Upper lobe of right lung (tissue), 1 donor: ENCODE measurements around the gene C16orf90. TPM values are rescaled to one million over a fixed set of nuclear protein-coding genes. Genes with fewer than 3 reads are reported as not detected.

Experiments used
- ATAC-seq: fragments of 200-7000 bp; cut with Tn5 transposase; one replicate; pipeline ENCODE4 v1.9.1; 2020; ENCODE audit warnings: mild to moderate bottlenecking, moderate library complexity
- DNase-seq: peaks from one replicate; pipeline ENCODE4 v3.0.0-alpha.2; 2020
- H3K27ac ChIP-seq: fragments of 200-600 bp; one replicate; pipeline ENCODE4 v1.8.0; 2022
- H3K27me3 ChIP-seq: fragments of 200-600 bp; one replicate; pipeline ENCODE4 v1.8.0; 2022; ENCODE audit warnings: mild to moderate bottlenecking
- H3K36me3 ChIP-seq: fragments of 200-600 bp; one replicate; pipeline ENCODE4 v1.8.0; 2022
- H3K4me1 ChIP-seq: fragments of 200-600 bp; one replicate; pipeline ENCODE4 v1.8.0; 2022
- H3K4me3 ChIP-seq: fragments of 200-600 bp; one replicate; pipeline ENCODE4 v1.8.0; 2022; ENCODE audit warnings: mild to moderate bottlenecking
- H3K9me3 ChIP-seq: fragments of 200-600 bp; one replicate; pipeline ENCODE4 v1.8.0; 2022
- CTCF ChIP-seq: fragments of 200-600 bp; IDR thresholded peaks from one replicate; pipeline ENCODE4 v1.8.0; 2022; ENCODE audit warnings: antibody characterized with exemption
- intact Hi-C: fragments of 100-400 bp; cut with DNase I; formaldehyde crosslinking; loops from one replicate; pipeline ENCODE4 v1.11.0; 2022
- total RNA-seq: library from RNA; stranded (reverse); fragmentation: NEBNext Ultra II Directional; extraction: Animal tissue kit (Norgen Biotek cat#: 25700); gene quantifications from one replicate; pipeline ENCODE4 v1.2.1, GENCODE V29; 2021
- donor health status: DM: no; HTN: yes; CAD: no; lungs with severe emphysema.

The C16orf90 gene
- total RNA-seq, 1 donor from 2014 or later = not detected

- no peaks in the 10 kb centered on the region for H3K9me3 ChIP-seq
- intact Hi-C loops = no loop called here
- H3K27me3 ChIP-seq = no peaks in the 10 kb centered on the region
- ATAC-seq (no peak), DNase-seq (no peak)
- no peak overlapping the region for H3K4me3 ChIP-seq
- no peak overlapping the region for H3K27ac ChIP-seq
- no peaks in the 10 kb centered on the region for H3K4me1 ChIP-seq
- TF ChIP-seq CTCF = no peak
- H3K36me3 ChIP-seq = peaks cover 90% of the 10 kb centered on the region
Observed at GRCh38 chr16:3518986-3519348, 23.7 kb upstream of the C16orf90 start.

GRCh38 chr16:3518292-3518985 lies 23.1 kb upstream of the C16orf90 start:
- ATAC-seq (no peak), DNase-seq (no peak)
- intact Hi-C loops = no loop called here
- no peak overlapping the region for H3K27ac ChIP-seq
- peaks cover 89% of the 10 kb centered on the region for H3K36me3 ChIP-seq
- no peaks in the 10 kb centered on the region for H3K9me3 ChIP-seq
- no peaks in the 10 kb centered on the region for H3K27me3 ChIP-seq
- H3K4me1 ChIP-seq = no peaks in the 10 kb centered on the region
- no peak for TF ChIP-seq CTCF
- H3K4me3 ChIP-seq = no peak overlapping the region

GRCh38 chr16:3515897-3516296 lies 20.6 kb upstream of the C16orf90 start:
- ATAC-seq = no peak
- Histone ChIP-seq H3K27ac (no peak overlapping the region), H3K4me3 (no peak overlapping the region), H3K36me3 (peaks cover 92% of the 10 kb centered on the region), H3K4me1 (no peaks in the 10 kb centered on the region), H3K27me3 (no peaks in the 10 kb centered on the region), H3K9me3 (no peaks in the 10 kb centered on the region)
- intact Hi-C loops = no loop called here
- DNase-seq = no peak
- TF ChIP-seq CTCF = no peak

- no peak overlapping the region for H3K27ac ChIP-seq
- ATAC-seq = no peak
- peaks cover 87% of the 10 kb centered on the region for H3K36me3 ChIP-seq
- no peak for TF ChIP-seq CTCF
- no peak overlapping the region for H3K4me3 ChIP-seq
- no peaks in the 10 kb centered on the region for H3K4me1 ChIP-seq
- intact Hi-C loops = no loop called here
- no peaks in the 10 kb centered on the region for H3K27me3 ChIP-seq
- H3K9me3 ChIP-seq = no peaks in the 10 kb centered on the region
- DNase-seq = no peak
Observed at GRCh38 chr16:3514621-3515020, 19.3 kb upstream of the C16orf90 start.

GRCh38 chr16:3513892-3514583 lies 18.7 kb upstream of the C16orf90 start:
- H3K27ac ChIP-seq = no peak overlapping the region
- no peak overlapping the region for H3K4me3 ChIP-seq
- H3K36me3 ChIP-seq = peaks cover 82% of the 10 kb centered on the region
- H3K9me3 ChIP-seq = no peaks in the 10 kb centered on the region
- H3K27me3 ChIP-seq = no peaks in the 10 kb centered on the region
- DNase-seq (no peak), ATAC-seq (no peak)
- TF ChIP-seq CTCF = no peak
- intact Hi-C loops = no loop called here
- H3K4me1 ChIP-seq = no peaks in the 10 kb centered on the region
